ENCODE measurements around the gene CTAGE1. TPM values are rescaled to one million over a fixed set of nuclear protein-coding genes. Genes with fewer than 3 reads are reported as not detected.

CTAGE1 gene
- total RNA-seq, 1 donor from 2014 or later, result not detected

DNA sequence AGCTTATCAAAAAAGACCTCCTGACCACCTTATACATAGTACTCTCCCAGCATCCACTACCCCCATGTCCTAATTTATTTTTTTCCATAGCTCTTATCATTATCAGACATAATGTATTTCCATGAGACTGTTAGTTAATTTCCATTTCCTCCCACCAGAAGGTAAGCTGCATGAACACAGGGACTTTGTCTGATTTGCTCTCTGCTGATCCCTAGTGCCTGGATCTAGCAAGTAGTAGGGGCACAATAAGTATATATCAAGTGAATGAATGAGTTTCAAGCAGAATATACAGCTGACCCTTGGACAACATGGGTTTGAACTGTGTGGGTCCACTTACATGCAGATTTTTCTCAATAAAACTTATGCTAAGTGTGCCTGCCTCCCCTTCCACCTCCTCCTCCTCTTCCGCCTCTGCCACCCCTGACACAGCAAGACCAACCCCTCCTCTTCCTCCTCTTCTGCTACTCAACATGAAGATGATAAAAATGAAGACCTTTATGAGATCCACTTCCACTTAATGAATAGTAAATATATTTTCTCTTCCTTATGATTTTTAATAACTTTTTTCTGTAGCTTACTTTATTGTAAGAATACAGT lies 53.8 kb downstream of the CTAGE1 start:
- no peaks in the 10 kb centered on the region for H3F3A ChIP-seq (ENCODE audit: low read depth)
- H3K9me3 ChIP-seq (ENCODE audit: low read depth), result no peaks in the 10 kb centered on the region
- no peaks in the 10 kb centered on the region for H3K4me1 Mint-ChIP-seq
- no peaks in the 10 kb centered on the region for H3K36me3 Mint-ChIP-seq
- no peak overlapping the region for H3K4me3 ChIP-seq
- no peaks in the 10 kb centered on the region for H3K4me1 ChIP-seq
- H3K4me3 Mint-ChIP-seq, result no peak overlapping the region
- no peaks in the 10 kb centered on the region for H4K20me1 ChIP-seq (ENCODE audit: low read depth)
- H3K27ac Mint-ChIP-seq, result no peak overlapping the region
- H3K9ac ChIP-seq, result no peak overlapping the region
- no peaks in the 10 kb centered on the region for H3K36me3 ChIP-seq
- H3K27me3 ChIP-seq, result peaks cover 92% of the 10 kb centered on the region
- peaks cover 2% of the 10 kb centered on the region for H3K27me3 Mint-ChIP-seq (ENCODE audit: insufficient read depth, low read depth)
- no peak overlapping the region for H3K27ac ChIP-seq
- TF ChIP-seq EZH2phosphoT487 (IDR thresholded peaks at IDR 0.05) (no peak), EZH2 (IDR thresholded peaks at IDR 0.05) (no peak)
- TF ChIP-seq, protein P1, sequence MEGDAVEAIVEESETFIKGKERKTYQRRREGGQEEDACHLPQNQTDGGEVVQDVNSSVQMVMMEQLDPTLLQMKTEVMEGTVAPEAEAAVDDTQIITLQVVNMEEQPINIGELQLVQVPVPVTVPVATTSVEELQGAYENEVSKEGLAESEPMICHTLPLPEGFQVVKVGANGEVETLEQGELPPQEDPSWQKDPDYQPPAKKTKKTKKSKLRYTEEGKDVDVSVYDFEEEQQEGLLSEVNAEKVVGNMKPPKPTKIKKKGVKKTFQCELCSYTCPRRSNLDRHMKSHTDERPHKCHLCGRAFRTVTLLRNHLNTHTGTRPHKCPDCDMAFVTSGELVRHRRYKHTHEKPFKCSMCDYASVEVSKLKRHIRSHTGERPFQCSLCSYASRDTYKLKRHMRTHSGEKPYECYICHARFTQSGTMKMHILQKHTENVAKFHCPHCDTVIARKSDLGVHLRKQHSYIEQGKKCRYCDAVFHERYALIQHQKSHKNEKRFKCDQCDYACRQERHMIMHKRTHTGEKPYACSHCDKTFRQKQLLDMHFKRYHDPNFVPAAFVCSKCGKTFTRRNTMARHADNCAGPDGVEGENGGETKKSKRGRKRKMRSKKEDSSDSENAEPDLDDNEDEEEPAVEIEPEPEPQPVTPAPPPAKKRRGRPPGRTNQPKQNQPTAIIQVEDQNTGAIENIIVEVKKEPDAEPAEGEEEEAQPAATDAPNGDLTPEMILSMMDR (IDR thresholded peaks at IDR 0.05), result peak; percentile 16
- no peak for DNase-seq (ENCODE audit: low spot score)
- H3K79me2 ChIP-seq (ENCODE audit: low read depth), result no peaks in the 10 kb centered on the region
- H3K9me3 Mint-ChIP-seq, result no peaks in the 10 kb centered on the region
- H3K4me2 ChIP-seq, result no peak overlapping the region
- H2AFZ ChIP-seq (replicated peaks), result no peak overlapping the region

Other genes with a start within 250 kb of the CTAGE1 start
- gene GATA6, start 248.3 kb downstream of the CTAGE1 start, total RNA-seq (ENCODE audit: low replicate concordance), result 0.26 and 0.28 TPM in 2 replicates